Measurements from ENCODE around the gene ZNF548.
"Not testable (repeated sequence)": the region's sequence is repeated elsewhere in the genome, so short reads cannot be mapped to it uniquely, and the experiment has no call there.

ZNF548 gene

GRCh38 chr19:57389730-57390598 lies at the start of gene ZNF548:
ZNF548 (plus strand) TSS chr19:57389854; CDS start chr19:57390100, 246 bp downstream.
- peak; percentile 98 for DNase-seq

GRCh38 chr19:57342582-57342981 lies 47.1 kb upstream of the ZNF548 start:
- DNase-seq = no peak

- DNase-seq = no peak
Observed at GRCh38 chr19:57348136-57348535, 41.5 kb upstream of the ZNF548 start.

- DNase-seq = peak; percentile 95
Observed at GRCh38 chr19:57350877-57351805, 38.5 kb upstream of the ZNF548 start, which contains the start of gene ZNF304. ZNF304 (plus strand) TSS chr19:57351271; CDS start chr19:57351665, 394 bp downstream.

GRCh38 chr19:57351867-57352266 lies 37.8 kb upstream of the ZNF548 start:
- DNase-seq = no peak

- no peak for DNase-seq
Observed at GRCh38 chr19:57355916-57356315, 33.7 kb upstream of the ZNF548 start.

- DNase-seq = no peak
Observed at GRCh38 chr19:57357406-57357805, 32.2 kb upstream of the ZNF548 start.

GRCh38 chr19:57359300-57359699 lies 30.4 kb upstream of the ZNF548 start:
- DNase-seq = no peak

- no peak for DNase-seq
Observed at GRCh38 chr19:57362419-57362818, 27.2 kb upstream of the ZNF548 start.

- DNase-seq = peak; percentile 98
Observed at GRCh38 chr19:57362997-57363687, 26.5 kb upstream of the ZNF548 start, which contains the start of the genes TRAPPC2B and ZNF547. TRAPPC2B (plus strand) TSS chr19:57363551; CDS start chr19:57364834, 1,283 bp downstream. ZNF547 (plus strand) TSS chr19:57363551; CDS start chr19:57368556, 5,005 bp downstream.

GRCh38 chr19:57363688-57364181 lies 25.9 kb upstream of the ZNF548 start:
- no peak for DNase-seq

GRCh38 chr19:57366776-57367175 lies 22.9 kb upstream of the ZNF548 start:
- no peak for DNase-seq

- DNase-seq = no peak
Observed at GRCh38 chr19:57374179-57374578, 15.5 kb upstream of the ZNF548 start.

- not testable (repeated sequence) for DNase-seq
Observed at GRCh38 chr19:57374647-57375046, 15.0 kb upstream of the ZNF548 start.

- DNase-seq = no peak
Observed at GRCh38 chr19:57376151-57376550, 13.5 kb upstream of the ZNF548 start.

- no peak for DNase-seq
Observed at GRCh38 chr19:57377498-57378146, 12.0 kb upstream of the ZNF548 start.

- DNase-seq = no peak
Observed at GRCh38 chr19:57380923-57381322, 8.7 kb upstream of the ZNF548 start.

- DNase-seq = no peak
Observed at GRCh38 chr19:57382806-57383488, 6.7 kb upstream of the ZNF548 start.

- DNase-seq = no peak
Observed at GRCh38 chr19:57389194-57389729, 392 bp upstream of the ZNF548 start.

- DNase-seq = no peak
Observed at GRCh38 chr19:57395710-57396109, 6.1 kb downstream of the ZNF548 start.

GRCh38 chr19:57398868-57399267 lies 9.2 kb downstream of the ZNF548 start:
- DNase-seq = no peak
